ENCODE results near the gene LZTS2.

DNA sequence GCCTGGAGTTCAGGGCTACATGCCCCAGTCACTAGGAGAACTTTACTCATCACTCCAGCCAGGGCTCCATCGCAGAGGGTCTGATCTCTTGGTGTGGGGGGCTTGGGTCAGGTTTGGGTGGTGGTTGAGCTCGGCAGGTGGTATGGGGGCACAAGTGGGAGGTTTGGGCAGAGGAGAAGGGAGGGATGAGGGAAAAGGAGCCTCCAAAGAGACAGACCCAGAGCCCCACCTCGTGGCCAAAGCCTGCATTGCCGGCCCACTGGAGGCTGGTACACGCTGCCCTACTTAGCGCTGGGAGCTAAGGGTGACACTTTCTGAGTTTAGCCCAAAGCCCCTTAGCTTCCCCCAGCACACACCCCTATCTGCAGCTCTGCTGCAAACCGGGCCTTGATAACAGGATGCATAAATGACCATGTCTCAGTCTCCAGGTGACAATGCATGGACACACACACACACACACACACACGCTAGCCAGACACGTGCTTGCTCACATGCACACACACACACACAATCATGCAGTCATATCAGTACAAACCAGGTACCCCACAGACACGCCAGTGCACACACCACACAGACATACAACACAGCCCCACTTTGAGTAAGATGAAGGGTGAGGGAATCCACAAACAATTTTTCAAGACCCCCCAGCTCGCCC, 14.7 kb downstream of the LZTS2 start:
- TF ChIP-seq CEBPB (IDR thresholded peaks at IDR 0.05; ENCODE audit: borderline replicate concordance in 1 of 2, low read depth in 2 of 2, low read length in 2 of 2) = no peak
- peak; percentile 68; the same call in 1 of the 2 replicates for TF ChIP-seq SMC3 (IDR thresholded peaks at IDR 0.05; ENCODE audit: borderline replicate concordance, low read length)
- TF ChIP-seq FOXM1 (IDR thresholded peaks at IDR 0.05; ENCODE audit: low read depth, low read length) = no peak
- no peak for TF ChIP-seq TAF1 (IDR thresholded peaks at IDR 0.05; ENCODE audit: borderline replicate concordance, low read depth, low read length)
- no peak for TF ChIP-seq SRF (IDR thresholded peaks at IDR 0.05; ENCODE audit: low read depth in 2 of 2, low read length in 2 of 2)
- no peak for TF ChIP-seq ZNF274 (IDR thresholded peaks at IDR 0.05; ENCODE audit: insufficient read depth, insufficient read length)
- no peak for TF ChIP-seq POLR2A (IDR thresholded peaks at IDR 0.05; ENCODE audit: low read depth, low read length)
- TF ChIP-seq, protein P1, sequence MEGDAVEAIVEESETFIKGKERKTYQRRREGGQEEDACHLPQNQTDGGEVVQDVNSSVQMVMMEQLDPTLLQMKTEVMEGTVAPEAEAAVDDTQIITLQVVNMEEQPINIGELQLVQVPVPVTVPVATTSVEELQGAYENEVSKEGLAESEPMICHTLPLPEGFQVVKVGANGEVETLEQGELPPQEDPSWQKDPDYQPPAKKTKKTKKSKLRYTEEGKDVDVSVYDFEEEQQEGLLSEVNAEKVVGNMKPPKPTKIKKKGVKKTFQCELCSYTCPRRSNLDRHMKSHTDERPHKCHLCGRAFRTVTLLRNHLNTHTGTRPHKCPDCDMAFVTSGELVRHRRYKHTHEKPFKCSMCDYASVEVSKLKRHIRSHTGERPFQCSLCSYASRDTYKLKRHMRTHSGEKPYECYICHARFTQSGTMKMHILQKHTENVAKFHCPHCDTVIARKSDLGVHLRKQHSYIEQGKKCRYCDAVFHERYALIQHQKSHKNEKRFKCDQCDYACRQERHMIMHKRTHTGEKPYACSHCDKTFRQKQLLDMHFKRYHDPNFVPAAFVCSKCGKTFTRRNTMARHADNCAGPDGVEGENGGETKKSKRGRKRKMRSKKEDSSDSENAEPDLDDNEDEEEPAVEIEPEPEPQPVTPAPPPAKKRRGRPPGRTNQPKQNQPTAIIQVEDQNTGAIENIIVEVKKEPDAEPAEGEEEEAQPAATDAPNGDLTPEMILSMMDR (IDR thresholded peaks at IDR 0.05 in 2 of 3, conservative IDR thresholded peaks at IDR 0.05 in 1 of 3; ENCODE audit: control insufficient read depth in 2 of 3, extremely low read depth in 1 of 3, insufficient read depth in 1 of 3, low read depth in 3 of 3, low read length in 3 of 3) = peak; percentile 94 to 97 (median 95)
- peak in 1 of 2 experiments; percentile 52; a peak in 2 of 4 replicates for TF ChIP-seq BHLHE40 (IDR thresholded peaks at IDR 0.05; ENCODE audit: borderline replicate concordance in 1 of 2, low read depth in 2 of 2, low read length in 1 of 2)
- TF ChIP-seq EP300 (IDR thresholded peaks at IDR 0.05; ENCODE audit: borderline replicate concordance in 1 of 2, control insufficient read depth in 1 of 2, low read depth in 2 of 2, low read length in 2 of 2) = no peak
- no peak for TF ChIP-seq SPI1 (IDR thresholded peaks at IDR 0.05; ENCODE audit: borderline replicate concordance, insufficient read depth, low read depth, low read length)
- TF ChIP-seq ZBTB40 (IDR thresholded peaks at IDR 0.05; ENCODE audit: borderline replicate concordance) = no peak
- no peak for TF ChIP-seq PAX5 (IDR thresholded peaks at IDR 0.05; ENCODE audit: borderline replicate concordance, low read depth, low read length)
